GM21447 (cell line): Measurements from ENCODE around the gene TBC1D4.
"Not testable (repeated sequence)": the region's sequence is repeated elsewhere in the genome, so short reads cannot be mapped to it uniquely, and the experiment has no call there.

Source experiments
- ATAC-seq: cut with Tn5 transposase; IDR thresholded peaks from one replicate; pipeline ENCODE4 v1.9.1; 2021; ENCODE audit not compliant: unreplicated experiment

TBC1D4 gene

GRCh38 chr13:75299246-75299645 lies 182.7 kb downstream of the TBC1D4 start:
- ATAC-seq: peak; percentile 6

GRCh38 chr13:75296641-75297040 lies 185.3 kb downstream of the TBC1D4 start:
- ATAC-seq: no peak

- no peak for ATAC-seq
Observed at GRCh38 chr13:75295201-75295600, 186.8 kb downstream of the TBC1D4 start.

- ATAC-seq: peak; percentile 57
Observed at GRCh38 chr13:75294110-75294509, 187.9 kb downstream of the TBC1D4 start.

GRCh38 chr13:75285310-75285709 lies 196.7 kb downstream of the TBC1D4 start:
- ATAC-seq: no peak

GRCh38 chr13:75279834-75280369 lies 202.1 kb downstream of the TBC1D4 start:
- no peak for ATAC-seq

- ATAC-seq: not testable (repeated sequence)
Observed at GRCh38 chr13:75273695-75274094, 208.3 kb downstream of the TBC1D4 start.

- ATAC-seq: no peak
Observed at GRCh38 chr13:75271846-75272245, 210.1 kb downstream of the TBC1D4 start.

- not testable (repeated sequence) for ATAC-seq
Observed at GRCh38 chr13:75268481-75268880, 213.5 kb downstream of the TBC1D4 start.

- ATAC-seq: no peak
Observed at GRCh38 chr13:75264611-75265010, 217.4 kb downstream of the TBC1D4 start.

GRCh38 chr13:75263741-75264407 lies 218.1 kb downstream of the TBC1D4 start:
- ATAC-seq: no peak

- ATAC-seq: no peak
Observed at GRCh38 chr13:75258159-75258782, 223.7 kb downstream of the TBC1D4 start.

- no peak for ATAC-seq
Observed at GRCh38 chr13:75256922-75257321, 225.0 kb downstream of the TBC1D4 start.

- no peak for ATAC-seq
Observed at GRCh38 chr13:75255653-75256052, 226.3 kb downstream of the TBC1D4 start.

- no peak for ATAC-seq
Observed at GRCh38 chr13:75255147-75255546, 226.8 kb downstream of the TBC1D4 start.

- no peak for ATAC-seq
Observed at GRCh38 chr13:75251188-75251587, 230.8 kb downstream of the TBC1D4 start.

GRCh38 chr13:75250526-75251178 lies 231.3 kb downstream of the TBC1D4 start:
- ATAC-seq: no peak

GRCh38 chr13:75245578-75245977 lies 236.4 kb downstream of the TBC1D4 start:
- not testable (repeated sequence) for ATAC-seq

- ATAC-seq: not testable (repeated sequence)
Observed at GRCh38 chr13:75240240-75240639, 241.7 kb downstream of the TBC1D4 start.

- no peak for ATAC-seq
Observed at GRCh38 chr13:75236774-75237173, 245.2 kb downstream of the TBC1D4 start.
